Liver (tissue), 9 donors: Measurements from ENCODE around the gene PDE3A. TPM values are rescaled to one million over a fixed set of nuclear protein-coding genes. Genes with fewer than 3 reads are reported as not detected.

ENCODE experiments used
- DNase-seq: peaks from one replicate; pipeline ENCODE4 v3.0.0-alpha.2; 2017; ENCODE audit warnings: low spot score
- H3K27ac ChIP-seq, 2 donors: one replicate each; pipeline ENCODE4 v1.7.0; 2013; ENCODE audit warnings: inconsistent platforms in 2 of 2, low read length in 2 of 2, control low read depth in 1 of 2, low read depth in 1 of 2, mild to moderate bottlenecking in 1 of 2
- H3K27me3 ChIP-seq, 4 donors: one replicate each; pipeline versions ENCODE4 v1.6.1 to v1.7.0; 2013; ENCODE audit warnings: low read length in 3 of 4, inconsistent platforms in 1 of 4, mild to moderate bottlenecking in 1 of 4, moderate library complexity in 1 of 4; ENCODE audit not compliant: control insufficient read depth in 4 of 4, insufficient read depth in 4 of 4
- H3K36me3 ChIP-seq, 4 donors: one replicate each; pipeline versions ENCODE4 v1.6.1 to v1.7.0; 2013; ENCODE audit warnings: low read length in 3 of 4, mild to moderate bottlenecking in 3 of 4, low read depth in 1 of 4, moderate library complexity in 1 of 4; ENCODE audit not compliant: control insufficient read depth in 4 of 4, insufficient read depth in 3 of 4
- H3K4me1 ChIP-seq, 4 donors: one replicate each; pipeline versions ENCODE4 v1.6.1 to v1.7.0; 2013; ENCODE audit warnings: low read length in 3 of 4, mild to moderate bottlenecking in 3 of 4, moderate library complexity in 1 of 4; ENCODE audit not compliant: control insufficient read depth in 4 of 4, insufficient read depth in 4 of 4
- H3K4me3 ChIP-seq, 3 donors: one replicate each; pipeline versions ENCODE4 v1.6.1 to v1.7.0; 2013; ENCODE audit warnings: low read length in 3 of 3, control low read depth in 1 of 3, low read depth in 1 of 3, mild to moderate bottlenecking in 1 of 3
- H3K9ac ChIP-seq, 2 donors: one replicate each; pipeline ENCODE4 v1.7.0; 2013; ENCODE audit warnings: low read length in 2 of 2, mild to moderate bottlenecking in 2 of 2, moderate library complexity in 2 of 2, control low read depth in 1 of 2, low read depth in 1 of 2
- H3K9me3 ChIP-seq, 4 donors: one replicate each; pipeline versions ENCODE4 v1.6.1 to v1.7.0; 2013; ENCODE audit warnings: low read length in 3 of 4; ENCODE audit not compliant: control insufficient read depth in 4 of 4
- CTCF ChIP-seq: fragments of 150-350 bp; IDR thresholded peaks from 2 replicates; pipeline ENCODE4 v1.5.1; 2017; ENCODE audit warnings: improper control_type of control experiment, low read depth, low read length; ENCODE audit not compliant: missing input control
- EGR1 ChIP-seq, 2 donors: IDR thresholded peaks; 2 replicates each; pipeline ENCODE4 v1.6.1; 2016 to 2018; ENCODE audit warnings: antibody characterized with exemption in 2 of 2, low read depth in 2 of 2
- FOXA1 ChIP-seq: IDR thresholded peaks from 2 replicates; pipeline ENCODE4 v1.6.1; 2016; ENCODE audit warnings: antibody characterized with exemption
- GABPA ChIP-seq, 2 donors: IDR thresholded peaks in 1 of 2; conservative IDR thresholded peaks in 1 of 2; 2 replicates each; pipeline ENCODE4 v1.6.1; 2016; ENCODE audit warnings: antibody characterized with exemption in 2 of 2, mild to moderate bottlenecking in 1 of 2, moderate library complexity in 1 of 2
- HNF4A ChIP-seq, 2 donors: conservative IDR thresholded peaks; 2 replicates each; pipeline ENCODE4 v1.6.1; 2016; ENCODE audit warnings: antibody characterized with exemption in 2 of 2, mild to moderate bottlenecking in 2 of 2
- HNF4G ChIP-seq: IDR thresholded peaks from 2 replicates; pipeline ENCODE4 v1.6.1; 2016; ENCODE audit warnings: antibody characterized with exemption
- JUND ChIP-seq, 2 donors: IDR thresholded peaks; 2 replicates each; pipeline ENCODE4 v1.6.1; 2016; ENCODE audit warnings: antibody characterized with exemption in 2 of 2
- NR2F2 ChIP-seq: IDR thresholded peaks from 2 replicates; pipeline ENCODE4 v1.6.1; 2016; ENCODE audit warnings: antibody characterized with exemption
- RAD21 ChIP-seq, 2 donors: IDR thresholded peaks; 2 replicates each; pipeline ENCODE4 v1.6.1; 2016; ENCODE audit warnings: antibody characterized with exemption in 2 of 2, mild to moderate bottlenecking in 2 of 2
- RXRA ChIP-seq, 2 donors: IDR thresholded peaks; 2 replicates each; pipeline ENCODE4 v1.6.1; 2017 to 2018; ENCODE audit warnings: antibody characterized with exemption in 2 of 2, mild to moderate bottlenecking in 1 of 2
- SP1 ChIP-seq: IDR thresholded peaks from 2 replicates; pipeline ENCODE4 v1.6.1; 2018; ENCODE audit warnings: antibody characterized with exemption, mild to moderate bottlenecking
- TAF1 ChIP-seq: conservative IDR thresholded peaks from 2 replicates; pipeline ENCODE4 v1.6.1; 2016; ENCODE audit warnings: antibody characterized with exemption, mild to moderate bottlenecking
- YY1 ChIP-seq: IDR thresholded peaks from 2 replicates; pipeline ENCODE4 v1.6.1; 2016; ENCODE audit warnings: antibody characterized with exemption, mild to moderate bottlenecking
- ZBTB33 ChIP-seq: IDR thresholded peaks from 2 replicates; pipeline ENCODE4 v1.6.1; 2016; ENCODE audit warnings: antibody characterized with exemption
- WGBS: extraction: QIAGEN DNeasy Blood & Tissue Kit; methylation state at CpG from one replicate; pipeline ENCODE4 v1.1.7; 2013; 5-methylcytosine and 5-hydroxymethylcytosine counted together
- polyA plus RNA-seq, 2 donors: library from polyadenylated mRNA; stranded (reverse) in 1 of 2; unstranded in 1 of 2; fragments of 200-250 nt in 1 of 2; fragments of >200 nt in 1 of 2; fragmentation: Nextera tagmentation in 1 of 2; extraction: Ambion mirVana in 1 of 2; gene quantifications; one replicate each; pipeline versions ENCODE4 v1.2.1 to v1.2.3, GENCODE V29; 2013 to 2015
- total RNA-seq, 2 donors: library from RNA; depleted of rRNA; stranded (reverse); fragments of >200 nt; gene quantifications; one replicate each; pipeline ENCODE4 v1.2.3, GENCODE V29; 2014
- TF ChIP-seq, protein P1 (sequence below): IDR thresholded peaks from 2 replicates; pipeline ENCODE4 v1.6.1; 2016; ENCODE audit warnings: antibody characterized with exemption, mild to moderate bottlenecking
- TF ChIP-seq, protein P2 (sequence below): IDR thresholded peaks from 2 replicates; pipeline ENCODE4 v1.6.1; 2016; ENCODE audit warnings: antibody characterized with exemption
- TF ChIP-seq, protein P3 (sequence below): IDR thresholded peaks from 2 replicates; pipeline ENCODE4 v1.6.1; 2016; ENCODE audit warnings: antibody characterized with exemption
- donor health status: healthy.
- donor health status: healthy.
- donor health status: healthy.
- donor health status: healthy.
- donor health status: healthy.

PDE3A gene
- total and polyA plus RNA-seq, 4 donors: 0.50 to 3.8 (median 2.2) TPM

- TF ChIP-seq ZBTB33 (no peak), CTCF (no peak), HNF4A (conservative IDR thresholded peaks at IDR 0.05) (no peak), FOXA1 (no peak), TAF1 (no peak), NR2F2 (no peak), SP1 (no peak), RAD21 (IDR thresholded peaks at IDR 0.05) (no peak), EGR1 (IDR thresholded peaks at IDR 0.05; ENCODE audit: low read depth in 2 of 2) (no peak), GABPA (IDR thresholded peaks at IDR 0.05 in 1 of 2, conservative IDR thresholded peaks at IDR 0.05 in 1 of 2) (no peak), HNF4G (no peak), JUND (IDR thresholded peaks at IDR 0.05) (no peak), RXRA (IDR thresholded peaks at IDR 0.05) (no peak), YY1 (no peak)
- TF ChIP-seq, protein P1, sequence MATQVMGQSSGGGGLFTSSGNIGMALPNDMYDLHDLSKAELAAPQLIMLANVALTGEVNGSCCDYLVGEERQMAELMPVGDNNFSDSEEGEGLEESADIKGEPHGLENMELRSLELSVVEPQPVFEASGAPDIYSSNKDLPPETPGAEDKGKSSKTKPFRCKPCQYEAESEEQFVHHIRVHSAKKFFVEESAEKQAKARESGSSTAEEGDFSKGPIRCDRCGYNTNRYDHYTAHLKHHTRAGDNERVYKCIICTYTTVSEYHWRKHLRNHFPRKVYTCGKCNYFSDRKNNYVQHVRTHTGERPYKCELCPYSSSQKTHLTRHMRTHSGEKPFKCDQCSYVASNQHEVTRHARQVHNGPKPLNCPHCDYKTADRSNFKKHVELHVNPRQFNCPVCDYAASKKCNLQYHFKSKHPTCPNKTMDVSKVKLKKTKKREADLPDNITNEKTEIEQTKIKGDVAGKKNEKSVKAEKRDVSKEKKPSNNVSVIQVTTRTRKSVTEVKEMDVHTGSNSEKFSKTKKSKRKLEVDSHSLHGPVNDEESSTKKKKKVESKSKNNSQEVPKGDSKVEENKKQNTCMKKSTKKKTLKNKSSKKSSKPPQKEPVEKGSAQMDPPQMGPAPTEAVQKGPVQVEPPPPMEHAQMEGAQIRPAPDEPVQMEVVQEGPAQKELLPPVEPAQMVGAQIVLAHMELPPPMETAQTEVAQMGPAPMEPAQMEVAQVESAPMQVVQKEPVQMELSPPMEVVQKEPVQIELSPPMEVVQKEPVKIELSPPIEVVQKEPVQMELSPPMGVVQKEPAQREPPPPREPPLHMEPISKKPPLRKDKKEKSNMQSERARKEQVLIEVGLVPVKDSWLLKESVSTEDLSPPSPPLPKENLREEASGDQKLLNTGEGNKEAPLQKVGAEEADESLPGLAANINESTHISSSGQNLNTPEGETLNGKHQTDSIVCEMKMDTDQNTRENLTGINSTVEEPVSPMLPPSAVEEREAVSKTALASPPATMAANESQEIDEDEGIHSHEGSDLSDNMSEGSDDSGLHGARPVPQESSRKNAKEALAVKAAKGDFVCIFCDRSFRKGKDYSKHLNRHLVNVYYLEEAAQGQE: no peak
- TF ChIP-seq, protein P2, sequence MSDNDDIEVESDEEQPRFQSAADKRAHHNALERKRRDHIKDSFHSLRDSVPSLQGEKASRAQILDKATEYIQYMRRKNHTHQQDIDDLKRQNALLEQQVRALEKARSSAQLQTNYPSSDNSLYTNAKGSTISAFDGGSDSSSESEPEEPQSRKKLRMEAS: no peak
- TF ChIP-seq, protein P3, sequence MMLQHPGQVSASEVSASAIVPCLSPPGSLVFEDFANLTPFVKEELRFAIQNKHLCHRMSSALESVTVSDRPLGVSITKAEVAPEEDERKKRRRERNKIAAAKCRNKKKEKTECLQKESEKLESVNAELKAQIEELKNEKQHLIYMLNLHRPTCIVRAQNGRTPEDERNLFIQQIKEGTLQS: no peak
- WGBS: 52% methylated on average over 4 of the region's 4 CpGs
- Histone ChIP-seq H3K36me3 (no peaks in the 10 kb centered on the region), H3K9me3 (no peaks in the 10 kb centered on the region), H3K4me3 (no peak overlapping the region), H3K27me3 (no peaks in the 10 kb centered on the region), H3K27ac (no peak overlapping the region), H3K9ac (no peak overlapping the region), H3K4me1 (no peaks in the 10 kb centered on the region)
- peak; percentile 35 for DNase-seq
Observed at GRCh38 chr12:20452496-20453010, 84.2 kb downstream of the PDE3A start.
